ENCODE results near the gene OR1I1.

The OR1I1 gene

DNA sequence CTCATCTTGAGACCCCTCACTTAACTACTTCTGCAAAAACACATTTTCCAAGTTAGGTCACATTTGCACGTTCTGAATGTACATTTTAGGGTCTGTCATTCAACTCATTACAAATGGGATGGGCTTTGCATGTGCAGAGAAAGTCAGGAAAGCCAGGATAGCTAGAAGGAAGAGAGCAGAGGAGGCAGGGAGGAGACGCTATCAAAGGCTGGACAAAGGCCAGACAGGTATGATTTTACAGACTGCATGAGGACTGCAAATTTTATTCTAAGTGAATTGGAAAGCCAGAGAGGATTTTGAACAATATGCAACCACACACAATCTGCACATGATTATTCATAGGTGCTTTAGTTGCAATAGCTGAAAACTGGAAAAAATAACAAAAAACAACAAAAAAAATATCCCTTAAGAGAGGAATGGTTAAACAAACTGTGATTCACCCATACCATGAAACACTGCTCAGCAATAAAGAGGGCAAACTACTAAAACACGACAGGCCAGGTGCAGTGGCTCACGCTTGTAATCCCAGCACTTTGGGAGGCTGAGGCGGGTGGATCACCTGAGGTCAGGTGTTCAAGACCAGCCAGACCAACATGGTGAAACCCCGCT, 46.3 kb downstream of the OR1I1 start:
- Histone ChIP-seq H2BK12ac (ENCODE audit: low read length) (no peak overlapping the region), H2AFZ (ENCODE audit: low read length) (no peak overlapping the region), H3K9ac (ENCODE audit: low read depth, low read length, poor library complexity) (no peak overlapping the region), H4K91ac (ENCODE audit: low read depth, low read length, poor library complexity) (no peak overlapping the region), H3K18ac (ENCODE audit: low read length) (no peak overlapping the region), H3K4me3 (ENCODE audit: low read length in 2 of 2) (no peak overlapping the region), H3K9me3 (replicated peaks in 1 of 2; ENCODE audit: control insufficient read depth in 2 of 2, insufficient read depth in 1 of 2, low read depth in 1 of 2, low read length in 2 of 2) (no peaks in the 10 kb centered on the region), H2AK5ac (ENCODE audit: low read depth, low read length) (no peak overlapping the region), H3K27ac (replicated peaks; ENCODE audit: low read length) (no peak overlapping the region), H4K8ac (ENCODE audit: low read depth, low read length) (no peak overlapping the region), H3K36me3 (replicated peaks in 1 of 2; ENCODE audit: control insufficient read depth in 2 of 2, insufficient read depth in 2 of 2, low read length in 2 of 2) (peaks cover 2% of the 10 kb centered on the region in 2 donors), H3K27me3 (ENCODE audit: control insufficient read depth in 3 of 3, insufficient read depth in 3 of 3, low read depth in 1 of 3, low read length in 3 of 3) (peaks cover 0 to 6% (median 0%) of the 10 kb centered on the region in 3 experiments), H3K4ac (ENCODE audit: low read length) (no peak overlapping the region), H3K14ac (ENCODE audit: low read length) (no peak overlapping the region), H3K4me2 (ENCODE audit: insufficient read depth, low read length, poor library complexity, severe bottlenecking) (no peak overlapping the region), H2BK120ac (ENCODE audit: low read depth, low read length) (no peak overlapping the region), H2BK15ac (ENCODE audit: low read length) (no peak overlapping the region), H3K4me1 (ENCODE audit: control insufficient read depth in 2 of 2, insufficient read depth in 1 of 2, low read depth in 1 of 2, low read length in 2 of 2) (peaks cover 3 to 7% of the 10 kb centered on the region in 2 donors), H3K23ac (ENCODE audit: low read depth, low read length, poor library complexity) (no peak overlapping the region), H3K79me1 (ENCODE audit: low read depth, low read length) (peaks cover 9% of the 10 kb centered on the region), H2BK5ac (ENCODE audit: low read length) (no peak overlapping the region)
- no CpG with 5 or more reads among the region's 6 CpGs for WGBS, 2 donors (ENCODE audit: extremely low coverage in 2 of 2, insufficient read length in 2 of 2, insufficient replicate concordance in 1 of 2)
- no peak for DNase-seq (ENCODE audit: low spot score)

DNA sequence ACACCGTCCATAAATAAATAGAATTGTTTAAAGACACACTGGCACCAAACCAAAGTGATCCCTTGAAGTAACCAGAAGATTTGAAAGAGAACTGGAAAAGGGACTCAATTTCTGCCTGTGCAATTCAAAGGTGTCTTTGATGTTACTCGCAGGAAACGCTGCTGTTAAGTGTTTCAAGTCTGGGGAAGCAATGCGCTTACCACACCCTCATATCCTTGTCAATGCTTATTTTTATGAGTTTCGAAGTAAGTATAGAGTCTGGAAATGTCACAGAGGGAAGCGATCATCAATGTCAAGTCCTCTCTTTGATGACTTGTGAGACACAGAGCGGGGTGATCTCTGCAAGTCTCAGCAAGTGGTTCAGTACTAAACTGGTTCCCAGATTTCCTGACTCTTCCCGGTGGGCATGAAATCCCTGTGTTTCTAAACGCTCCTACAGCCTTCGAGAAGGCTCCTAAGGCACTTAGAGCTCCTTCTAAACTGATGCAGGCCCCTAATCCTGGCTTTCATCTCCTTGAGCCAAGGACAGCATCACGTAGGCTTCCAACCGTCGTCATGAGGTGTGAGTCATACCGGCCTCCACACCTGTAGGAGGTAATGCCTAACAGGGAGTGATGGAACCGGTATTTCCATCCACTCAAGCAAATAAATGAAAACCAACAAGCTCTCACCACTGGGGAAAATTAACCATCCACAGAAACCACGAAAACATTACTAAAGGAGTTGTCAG, 48.0 kb downstream of the OR1I1 start:
- no peak overlapping the region for H2BK5ac ChIP-seq (ENCODE audit: low read length)
- no peak overlapping the region for H4K91ac ChIP-seq (ENCODE audit: low read depth, low read length, poor library complexity)
- no peaks in the 10 kb centered on the region for H3K4me1 ChIP-seq (ENCODE audit: control insufficient read depth in 2 of 2, insufficient read depth in 1 of 2, low read depth in 1 of 2, low read length in 2 of 2)
- no peak overlapping the region for H2AFZ ChIP-seq (ENCODE audit: low read length)
- H3K9ac ChIP-seq (ENCODE audit: low read depth, low read length, poor library complexity), result no peak overlapping the region
- no peak overlapping the region for H2AK5ac ChIP-seq (ENCODE audit: low read depth, low read length)
- H3K36me3 ChIP-seq (replicated peaks in 1 of 2; ENCODE audit: control insufficient read depth in 2 of 2, insufficient read depth in 2 of 2, low read length in 2 of 2), result no peaks in the 10 kb centered on the region
- H3K4me3 ChIP-seq (ENCODE audit: low read length in 2 of 2), result no peak overlapping the region
- no peak overlapping the region for H3K23ac ChIP-seq (ENCODE audit: low read depth, low read length, poor library complexity)
- H2BK15ac ChIP-seq (ENCODE audit: low read length), result no peak overlapping the region
- no peak overlapping the region for H3K4me2 ChIP-seq (ENCODE audit: insufficient read depth, low read length, poor library complexity, severe bottlenecking)
- no peaks in the 10 kb centered on the region for H3K79me1 ChIP-seq (ENCODE audit: low read depth, low read length)
- no peak overlapping the region for H3K27ac ChIP-seq (replicated peaks; ENCODE audit: low read length)
- H3K9me3 ChIP-seq (replicated peaks in 1 of 2; ENCODE audit: control insufficient read depth in 2 of 2, insufficient read depth in 1 of 2, low read depth in 1 of 2, low read length in 2 of 2), result no peaks in the 10 kb centered on the region
- WGBS, 2 donors (ENCODE audit: extremely low coverage in 2 of 2, insufficient read length in 2 of 2, insufficient replicate concordance in 1 of 2), result no CpG with 5 or more reads among the region's 16 CpGs
- H3K4ac ChIP-seq (ENCODE audit: low read length), result no peak overlapping the region
- no peak overlapping the region for H2BK120ac ChIP-seq (ENCODE audit: low read depth, low read length)
- H3K18ac ChIP-seq (ENCODE audit: low read length), result no peak overlapping the region
- DNase-seq (ENCODE audit: low spot score), result no peak
- H3K27me3 ChIP-seq (ENCODE audit: control insufficient read depth in 3 of 3, insufficient read depth in 3 of 3, low read depth in 1 of 3, low read length in 3 of 3), result peaks cover 0 to 6% (median 0%) of the 10 kb centered on the region in 3 experiments
- no peak overlapping the region for H4K8ac ChIP-seq (ENCODE audit: low read depth, low read length)
- H2BK12ac ChIP-seq (ENCODE audit: low read length), result no peak overlapping the region
- H3K14ac ChIP-seq (ENCODE audit: low read length), result no peak overlapping the region

DNA sequence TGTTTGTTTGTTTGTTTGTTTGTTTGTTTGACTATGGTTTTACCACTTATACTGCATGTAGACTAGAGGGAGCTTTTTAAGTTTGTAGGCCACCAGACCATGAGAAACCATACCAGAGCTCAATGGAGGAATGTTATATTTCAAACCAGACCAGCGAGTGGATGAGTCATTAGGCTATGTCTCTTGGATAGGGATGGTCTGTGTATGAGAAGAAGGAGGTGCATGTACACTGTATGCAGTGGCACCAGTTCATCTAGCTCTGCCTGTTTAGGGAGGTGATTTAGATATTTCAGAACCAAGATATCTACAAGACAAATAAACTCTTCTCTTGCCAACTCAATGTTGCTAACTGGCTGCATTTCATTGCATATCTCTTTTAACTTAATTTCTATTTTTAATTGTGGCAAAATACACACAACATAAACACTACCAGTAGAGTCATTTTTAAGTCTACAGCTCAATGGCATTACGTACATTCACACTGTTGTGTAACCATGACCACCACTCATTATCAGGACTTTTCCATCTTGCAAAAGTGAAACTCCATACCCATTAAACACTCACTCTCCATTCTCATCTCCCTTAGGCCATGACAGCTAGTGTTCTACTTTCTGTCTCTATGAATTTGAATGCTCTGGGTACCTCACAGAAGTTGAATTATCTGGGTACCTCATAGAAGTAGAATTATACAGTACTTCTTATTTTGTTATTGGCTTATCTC, 54.4 kb downstream of the OR1I1 start:
- no peak overlapping the region for H3K4me3 ChIP-seq (ENCODE audit: low read length in 2 of 2)
- H2BK15ac ChIP-seq (ENCODE audit: low read length), result no peak overlapping the region
- no peak overlapping the region for H3K4ac ChIP-seq (ENCODE audit: low read length)
- peaks cover 0 to 3% (median 0%) of the 10 kb centered on the region in 3 experiments for H3K27me3 ChIP-seq (ENCODE audit: control insufficient read depth in 3 of 3, insufficient read depth in 3 of 3, low read depth in 1 of 3, low read length in 3 of 3)
- H2AK5ac ChIP-seq (ENCODE audit: low read depth, low read length), result no peak overlapping the region
- H3K9ac ChIP-seq (ENCODE audit: low read depth, low read length, poor library complexity), result no peak overlapping the region
- H3K14ac ChIP-seq (ENCODE audit: low read length), result no peak overlapping the region
- H3K4me2 ChIP-seq (ENCODE audit: insufficient read depth, low read length, poor library complexity, severe bottlenecking), result no peak overlapping the region
- no peak overlapping the region for H3K23ac ChIP-seq (ENCODE audit: low read depth, low read length, poor library complexity)
- H4K8ac ChIP-seq (ENCODE audit: low read depth, low read length), result no peak overlapping the region
- no peak overlapping the region for H3K18ac ChIP-seq (ENCODE audit: low read length)
- H3K36me3 ChIP-seq (replicated peaks in 1 of 2; ENCODE audit: control insufficient read depth in 2 of 2, insufficient read depth in 2 of 2, low read length in 2 of 2), result no peaks in the 10 kb centered on the region
- H2AFZ ChIP-seq (ENCODE audit: low read length), result no peak overlapping the region
- no peaks in the 10 kb centered on the region for H3K4me1 ChIP-seq (ENCODE audit: control insufficient read depth in 2 of 2, insufficient read depth in 1 of 2, low read depth in 1 of 2, low read length in 2 of 2)
- H4K91ac ChIP-seq (ENCODE audit: low read depth, low read length, poor library complexity), result no peak overlapping the region
- H3K9me3 ChIP-seq (replicated peaks in 1 of 2; ENCODE audit: control insufficient read depth in 2 of 2, insufficient read depth in 1 of 2, low read depth in 1 of 2, low read length in 2 of 2), result peaks cover 4 to 12% of the 10 kb centered on the region in 2 donors
- DNase-seq (ENCODE audit: low spot score), result no peak
- no peak overlapping the region for H2BK120ac ChIP-seq (ENCODE audit: low read depth, low read length)
- no peaks in the 10 kb centered on the region for H3K79me1 ChIP-seq (ENCODE audit: low read depth, low read length)
- H2BK12ac ChIP-seq (ENCODE audit: low read length), result no peak overlapping the region
- no peak overlapping the region for H2BK5ac ChIP-seq (ENCODE audit: low read length)
- H3K27ac ChIP-seq (replicated peaks; ENCODE audit: low read length), result no peak overlapping the region
- no CpG with 5 or more reads among the region's 2 CpGs for WGBS, 2 donors (ENCODE audit: extremely low coverage in 2 of 2, insufficient read length in 2 of 2, insufficient replicate concordance in 1 of 2)

DNA sequence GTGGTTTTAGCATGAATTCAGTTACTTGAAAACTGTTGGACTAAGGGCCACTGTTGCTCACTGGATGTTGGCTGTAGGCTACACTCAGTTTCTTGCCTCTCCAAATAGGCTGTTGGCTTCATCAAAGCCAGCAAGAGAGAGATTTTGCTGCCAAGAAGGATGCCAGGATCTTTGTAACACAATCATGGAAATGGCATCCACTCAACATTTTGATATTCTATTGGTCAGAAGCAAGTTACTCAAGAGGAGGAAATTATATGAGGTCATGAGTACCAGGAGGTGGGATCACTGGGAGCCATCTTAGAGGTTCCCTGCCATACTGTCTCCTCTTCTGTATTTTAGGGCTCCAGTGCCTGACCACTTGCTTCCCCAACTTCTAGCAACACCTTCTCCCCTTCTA, 55.8 kb downstream of the OR1I1 start:
- Histone ChIP-seq H2AFZ (ENCODE audit: low read length) (no peak overlapping the region), H3K14ac (ENCODE audit: low read length) (no peak overlapping the region), H3K4ac (ENCODE audit: low read length) (no peak overlapping the region), H3K9me3 (replicated peaks in 1 of 2; ENCODE audit: control insufficient read depth in 2 of 2, insufficient read depth in 1 of 2, low read depth in 1 of 2, low read length in 2 of 2) (peaks cover 8 to 12% of the 10 kb centered on the region in 2 donors), H3K79me1 (ENCODE audit: low read depth, low read length) (no peaks in the 10 kb centered on the region), H3K18ac (ENCODE audit: low read length) (no peak overlapping the region), H4K91ac (ENCODE audit: low read depth, low read length, poor library complexity) (no peak overlapping the region), H2AK5ac (ENCODE audit: low read depth, low read length) (no peak overlapping the region), H2BK12ac (ENCODE audit: low read length) (no peak overlapping the region), H3K4me1 (ENCODE audit: control insufficient read depth in 2 of 2, insufficient read depth in 1 of 2, low read depth in 1 of 2, low read length in 2 of 2) (no peaks in the 10 kb centered on the region), H3K23ac (ENCODE audit: low read depth, low read length, poor library complexity) (no peak overlapping the region), H3K4me2 (ENCODE audit: insufficient read depth, low read length, poor library complexity, severe bottlenecking) (no peak overlapping the region), H3K27ac (replicated peaks; ENCODE audit: low read length) (no peak overlapping the region), H2BK120ac (ENCODE audit: low read depth, low read length) (no peak overlapping the region), H3K4me3 (ENCODE audit: low read length in 2 of 2) (no peak overlapping the region), H3K9ac (ENCODE audit: low read depth, low read length, poor library complexity) (no peak overlapping the region), H2BK15ac (ENCODE audit: low read length) (no peak overlapping the region), H3K36me3 (replicated peaks in 1 of 2; ENCODE audit: control insufficient read depth in 2 of 2, insufficient read depth in 2 of 2, low read length in 2 of 2) (no peaks in the 10 kb centered on the region), H2BK5ac (ENCODE audit: low read length) (no peak overlapping the region), H3K27me3 (ENCODE audit: control insufficient read depth in 3 of 3, insufficient read depth in 3 of 3, low read depth in 1 of 3, low read length in 3 of 3) (peaks cover 0 to 3% (median 3%) of the 10 kb centered on the region in 3 experiments), H4K8ac (ENCODE audit: low read depth, low read length) (no peak overlapping the region)
- no peak for DNase-seq (ENCODE audit: low spot score)
